HG03521 (cell line): ENCODE data around the gene ALDOB.
"Not testable (repeated sequence)": the region's sequence is repeated elsewhere in the genome, so short reads cannot be mapped to it uniquely, and the experiment has no call there.

Experiments
- ATAC-seq: cut with Tn5 transposase; IDR thresholded peaks from one replicate; pipeline ENCODE4 v1.9.1; 2021; ENCODE audit warnings: mild to moderate bottlenecking, moderate library complexity; ENCODE audit not compliant: unreplicated experiment

ALDOB gene

GRCh38 chr9:101388507-101388993 lies 47.0 kb downstream of the ALDOB start:
- no peak for ATAC-seq

- ATAC-seq: peak; percentile 77
These were observed 47.6 kb downstream of the ALDOB start for GRCh38 chr9:101387871-101388506.

- ATAC-seq: not testable (repeated sequence)
These were observed 50.6 kb downstream of the ALDOB start, which contains the start of gene BAAT for GRCh38 chr9:101384873-101385536. BAAT (minus strand) TSS chr9:101385006; CDS start chr9:101371404, 13,602 bp downstream.

- no peak for ATAC-seq
These were observed 52.2 kb downstream of the ALDOB start for GRCh38 chr9:101383361-101383760.

GRCh38 chr9:101381833-101382342 lies 53.7 kb downstream of the ALDOB start:
- no peak for ATAC-seq

- no peak for ATAC-seq
These were observed 54.5 kb downstream of the ALDOB start for GRCh38 chr9:101381118-101381517.

GRCh38 chr9:101380295-101380694 lies 55.3 kb downstream of the ALDOB start:
- ATAC-seq: no peak

- no peak for ATAC-seq
These were observed 59.3 kb downstream of the ALDOB start for GRCh38 chr9:101376111-101376848.

GRCh38 chr9:101375546-101375945 lies 60.0 kb downstream of the ALDOB start:
- ATAC-seq: no peak

- ATAC-seq: no peak
These were observed 63.1 kb downstream of the ALDOB start for GRCh38 chr9:101372327-101373118.

- no peak for ATAC-seq
These were observed 63.8 kb downstream of the ALDOB start for GRCh38 chr9:101371813-101372212.
